ENCODE results near the gene ANKIB1.
"Not testable (repeated sequence)": the region's sequence is repeated elsewhere in the genome, so short reads cannot be mapped to it uniquely, and the experiment has no call there.

ANKIB1 gene

DNA sequence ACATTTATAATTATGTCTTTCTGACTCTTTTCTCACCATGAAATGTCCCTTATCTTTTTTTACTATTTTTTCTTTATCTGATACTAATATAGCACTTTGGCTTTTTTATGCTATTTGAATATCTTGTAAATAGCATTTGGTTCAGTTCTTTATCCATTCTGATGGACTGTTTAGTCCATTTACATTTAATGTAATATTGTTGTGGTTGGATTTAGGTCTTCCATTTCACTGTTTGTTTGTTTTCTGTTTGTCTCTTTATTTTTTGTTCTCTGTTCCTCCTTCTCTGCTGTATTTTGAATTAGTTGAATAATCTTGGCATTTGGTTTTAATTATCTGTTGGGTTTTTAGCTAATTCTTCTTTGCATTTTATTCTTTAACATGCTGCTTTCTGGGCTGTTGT, 89.8 kb downstream of the ANKIB1 start:
- FAIRE-seq: peak; percentile 44

DNA sequence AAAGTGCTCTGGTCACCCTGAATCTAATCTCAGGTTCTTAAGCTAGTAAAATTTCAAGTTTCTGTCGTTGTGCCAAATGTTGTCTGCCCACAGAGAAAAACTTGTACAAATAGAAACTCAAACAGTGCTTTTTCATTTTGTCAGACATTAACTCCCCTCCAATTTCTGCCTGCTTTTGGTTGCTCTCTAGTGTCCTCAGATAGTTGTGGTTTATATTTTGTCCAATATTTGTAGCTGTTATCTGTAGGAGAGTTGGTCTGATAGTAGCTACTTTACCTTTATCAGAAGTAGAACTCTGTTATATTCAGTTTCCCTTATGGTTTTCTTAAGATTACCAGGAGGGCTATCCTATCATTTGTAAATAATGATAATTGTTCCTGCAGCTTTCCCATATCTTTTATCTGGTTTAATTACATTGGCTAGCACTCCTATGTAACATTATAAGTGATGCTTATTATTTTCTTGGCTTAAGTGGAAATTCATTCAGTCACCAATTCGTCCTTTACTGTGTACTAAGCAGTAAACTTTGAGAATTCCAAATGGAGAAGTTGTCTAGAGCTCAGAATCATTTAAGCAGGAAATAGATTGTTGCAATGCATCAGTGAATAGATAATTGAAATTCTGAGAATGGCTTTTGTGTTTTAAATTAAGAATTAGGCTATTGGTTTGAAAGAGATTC, 91.0 kb downstream of the ANKIB1 start:
- no peak for FAIRE-seq

DNA sequence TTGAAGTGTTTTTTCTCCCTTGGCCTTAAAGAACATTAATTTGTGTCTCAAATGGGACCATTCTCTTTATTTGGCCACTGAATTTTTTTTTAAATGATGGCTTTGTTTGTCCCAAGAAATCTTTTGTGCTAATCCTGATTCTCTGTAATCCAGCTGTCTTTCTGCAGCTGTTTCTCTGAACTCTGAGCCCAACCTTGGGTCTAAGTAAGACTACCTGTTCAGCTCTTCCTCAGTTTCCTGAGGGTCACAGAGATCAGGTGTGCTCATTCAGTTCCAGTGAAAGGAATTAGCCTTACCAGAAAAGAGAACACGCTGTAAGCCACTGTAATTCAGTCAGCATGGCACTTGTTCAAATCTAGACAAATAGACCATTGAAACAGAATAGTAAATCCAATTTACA, 94.2 kb downstream of the ANKIB1 start:
- no peak for FAIRE-seq

DNA sequence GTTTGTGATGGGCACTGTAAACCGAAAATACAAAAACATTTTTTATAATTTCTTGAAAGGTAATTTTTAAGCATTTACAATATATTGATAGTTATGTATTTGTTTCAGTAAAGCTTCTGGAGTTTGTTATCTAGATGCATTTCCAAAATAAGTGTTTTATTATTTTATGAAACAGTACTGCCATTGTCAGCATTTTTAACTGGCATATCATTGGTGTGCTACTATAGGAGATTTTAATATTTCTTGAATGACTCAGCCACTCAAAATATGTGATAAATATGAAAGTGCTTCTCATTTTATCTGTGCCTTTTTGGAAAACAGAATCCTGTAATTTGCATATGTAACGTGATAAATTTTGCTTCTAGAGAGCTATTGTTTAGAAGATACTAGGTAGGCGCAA, 97.9 kb downstream of the ANKIB1 start:
- peak; percentile 11 for FAIRE-seq

DNA sequence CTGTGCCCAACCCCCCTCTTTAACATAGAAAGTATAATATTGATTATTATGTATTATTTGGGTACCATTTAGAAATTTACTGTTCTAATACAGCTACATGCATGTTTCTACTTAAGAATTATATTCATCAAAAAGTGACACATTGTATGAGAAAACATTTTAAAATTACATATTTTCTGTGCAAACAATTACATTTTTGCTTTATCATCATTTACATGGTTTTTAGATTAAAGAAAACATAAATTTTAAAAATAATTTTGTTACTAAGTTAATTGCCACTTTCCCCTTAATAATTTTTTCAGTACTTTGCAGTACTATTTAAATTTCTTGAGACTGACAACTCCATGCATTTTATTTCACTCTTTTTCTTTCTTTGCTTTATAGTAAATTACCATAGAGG, 106.2 kb downstream of the ANKIB1 start:
- FAIRE-seq: peak; percentile 25

DNA sequence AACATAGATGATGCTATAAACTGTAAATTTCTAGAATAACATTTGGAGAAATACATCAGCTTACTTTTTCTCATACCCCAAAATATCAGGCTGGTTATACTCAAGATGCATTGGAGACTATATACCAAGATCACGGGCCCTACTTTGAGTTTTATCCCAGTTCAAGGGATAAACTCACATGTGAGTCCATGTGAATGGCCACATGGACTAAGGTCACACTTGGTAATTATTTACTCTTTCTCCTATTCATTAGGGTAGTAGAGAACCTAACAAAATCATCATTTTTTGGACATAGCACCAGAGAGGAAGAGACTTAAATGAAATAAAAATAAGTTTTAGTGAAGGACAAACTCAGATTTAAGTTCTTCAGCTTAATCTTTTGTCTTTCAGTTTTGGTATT, 108.4 kb downstream of the ANKIB1 start:
- FAIRE-seq: no peak

DNA sequence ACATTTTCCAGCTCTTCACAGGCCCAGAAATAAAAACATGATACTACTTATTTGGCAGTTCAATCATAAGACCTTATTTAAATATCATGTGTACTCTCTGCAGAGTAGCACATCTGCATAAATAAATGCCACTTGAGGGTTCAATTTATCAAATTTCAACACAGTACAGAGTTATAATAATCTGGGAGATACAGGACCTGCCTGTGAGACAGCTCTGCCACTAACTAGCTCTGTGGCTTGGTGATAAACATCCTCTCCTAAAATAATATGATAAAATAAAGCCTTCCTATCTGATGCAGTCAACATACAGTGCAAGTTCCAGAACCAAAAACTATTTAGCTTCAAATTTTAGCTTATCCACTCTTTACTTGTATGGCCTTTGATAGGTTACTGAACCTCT, 110.6 kb downstream of the ANKIB1 start:
- no peak for FAIRE-seq

DNA sequence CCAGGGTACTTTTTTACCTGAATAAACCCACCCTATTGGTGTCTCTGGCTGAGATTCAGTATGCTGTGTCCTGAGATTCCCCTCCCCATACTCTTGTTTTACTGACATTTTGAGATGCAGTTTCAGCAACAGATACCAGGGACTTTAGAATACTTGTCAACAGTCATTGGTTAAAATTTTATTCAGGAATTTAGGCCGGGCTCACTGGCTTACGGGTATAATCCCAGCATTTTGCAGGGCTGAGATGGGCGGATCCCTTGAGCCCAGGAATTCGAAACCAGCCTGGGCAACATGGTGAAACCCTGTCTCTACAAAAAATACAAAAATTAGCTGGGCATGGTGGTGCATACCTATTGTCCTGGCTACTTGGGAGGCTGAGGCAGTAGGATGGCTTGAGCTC, 111.5 kb downstream of the ANKIB1 start:
- FAIRE-seq: no peak

DNA sequence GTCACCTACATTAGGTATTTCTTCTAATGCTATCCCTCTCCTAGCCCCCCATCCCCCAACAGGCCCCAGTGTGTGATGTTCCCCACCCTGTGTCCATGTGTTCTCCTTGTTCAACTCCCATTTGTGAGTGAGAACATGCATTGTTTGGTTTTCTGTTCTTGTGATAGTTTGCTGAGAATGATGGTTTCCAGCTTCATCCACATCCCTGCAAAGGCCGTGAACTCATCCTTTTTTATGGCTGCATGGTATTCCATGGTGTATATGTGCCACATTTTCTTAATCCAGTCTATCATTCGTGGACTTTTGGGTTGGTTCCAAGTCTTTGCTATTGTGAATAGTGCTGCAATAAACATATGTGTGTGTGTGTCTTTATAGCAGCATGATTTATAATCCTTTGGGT, 113.4 kb downstream of the ANKIB1 start:
- FAIRE-seq: not testable (repeated sequence)

DNA sequence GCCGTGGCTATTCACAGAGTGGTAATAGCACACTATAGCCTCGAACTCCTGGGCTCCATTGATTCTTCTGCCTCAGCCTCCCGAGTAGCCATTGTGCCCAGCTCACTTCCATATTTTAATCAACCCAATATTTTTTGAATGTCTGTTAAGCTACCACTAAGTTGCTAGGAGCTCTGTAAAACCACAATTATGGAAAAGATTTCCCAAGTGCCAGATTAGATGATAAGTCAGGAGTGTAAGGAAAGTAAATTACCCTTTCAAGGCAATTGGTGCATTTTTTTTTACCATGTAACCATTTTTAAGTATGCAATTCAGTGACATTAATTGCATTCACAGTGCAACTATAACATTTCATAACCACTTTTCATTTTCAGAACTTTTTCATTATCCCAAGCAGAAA, 114.0 kb downstream of the ANKIB1 start:
- no peak for FAIRE-seq

DNA sequence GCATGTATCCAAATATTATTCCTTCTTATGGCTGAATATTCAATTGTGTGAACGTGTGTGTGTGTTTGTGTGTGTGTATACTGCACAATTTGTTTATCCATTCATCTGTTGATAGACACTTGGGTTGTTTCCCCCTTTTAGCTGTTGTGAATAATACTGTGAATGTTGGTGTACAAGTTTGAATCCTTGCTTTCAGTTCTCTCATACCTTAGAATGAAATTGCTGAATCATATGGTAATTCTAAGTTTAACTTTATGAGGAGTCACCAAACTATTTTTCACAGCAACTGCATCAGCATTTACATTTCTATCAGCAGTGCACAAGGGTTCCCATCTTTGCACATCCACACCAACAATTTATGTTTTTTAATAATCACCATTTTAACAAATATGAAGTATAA, 114.6 kb downstream of the ANKIB1 start:
- FAIRE-seq: no peak

DNA sequence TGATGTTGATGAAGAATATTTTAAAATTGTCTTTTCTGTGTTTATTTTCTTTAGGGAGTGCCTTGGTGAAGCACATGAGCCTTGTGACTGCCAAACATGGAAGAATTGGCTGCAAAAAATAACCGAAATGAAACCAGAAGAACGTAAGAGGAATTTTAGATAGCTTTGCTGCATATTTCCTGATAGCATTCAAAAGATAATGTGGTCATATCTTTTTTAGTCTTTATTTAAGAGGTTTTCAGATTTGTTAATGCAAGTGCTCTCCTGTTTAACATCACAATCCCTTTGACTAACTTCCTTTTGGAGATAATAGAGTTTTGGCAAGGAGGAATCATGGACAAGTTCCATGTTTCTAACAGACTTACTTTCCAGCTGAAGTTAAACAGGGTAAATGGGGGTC, 116.4 kb downstream of the ANKIB1 start:
- FAIRE-seq: no peak

DNA sequence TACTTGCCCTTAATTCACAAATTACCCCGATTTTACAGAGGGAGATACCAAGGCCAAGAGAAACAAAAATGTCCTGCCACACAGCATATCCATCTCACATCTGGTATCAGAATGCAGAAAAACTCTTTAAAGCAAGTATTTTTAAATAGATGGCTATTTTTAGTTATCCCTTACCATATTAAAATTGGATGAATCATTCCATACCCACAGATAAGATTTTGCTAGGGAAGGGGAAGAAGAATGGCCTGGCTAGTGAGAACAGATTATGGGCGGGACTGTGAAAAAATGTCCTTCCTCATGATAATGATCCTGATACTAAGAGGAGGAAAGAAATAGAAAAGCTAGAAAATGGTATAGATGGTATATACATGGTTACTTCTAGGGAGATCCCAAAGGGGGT, 121.0 kb downstream of the ANKIB1 start:
- no peak for FAIRE-seq

DNA sequence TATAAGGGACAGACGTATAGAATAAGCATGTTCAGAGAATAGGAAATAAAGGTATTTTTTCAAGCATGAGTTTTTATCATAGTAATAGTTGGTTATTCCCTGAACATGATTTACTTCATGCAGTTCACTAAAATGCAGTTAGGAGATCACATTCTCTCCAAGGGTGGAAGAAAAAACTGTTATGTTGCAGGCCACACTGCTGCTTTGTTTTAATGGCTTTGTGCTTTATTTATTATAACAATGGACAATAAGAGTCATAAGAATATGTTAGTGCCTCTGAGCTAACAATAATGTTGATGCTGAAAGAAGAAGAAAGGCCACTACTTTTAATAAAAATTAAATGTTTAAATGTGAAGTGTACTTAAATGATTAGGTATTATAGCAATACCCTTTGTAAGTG, 123.0 kb downstream of the ANKIB1 start:
- no peak for FAIRE-seq

DNA sequence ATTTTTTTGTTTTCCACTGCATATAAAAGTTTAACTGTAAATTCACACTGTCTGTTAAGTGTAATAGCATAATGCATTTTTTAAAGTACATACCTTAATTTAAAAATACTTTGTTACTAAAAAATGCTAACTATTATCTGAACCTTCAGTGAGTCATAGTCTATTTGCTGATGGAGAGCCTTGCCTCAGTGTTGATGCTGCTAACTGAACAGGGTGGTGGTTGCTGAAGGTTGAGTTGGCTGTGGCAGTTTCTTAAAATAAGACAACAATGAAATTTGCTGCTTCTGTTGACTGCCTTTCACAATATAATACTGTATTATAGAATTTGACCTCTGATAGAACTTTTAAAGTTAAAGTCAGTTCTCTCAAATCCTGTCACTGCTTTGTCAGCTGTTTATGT, 129.2 kb downstream of the ANKIB1 start:
- FAIRE-seq: no peak

DNA sequence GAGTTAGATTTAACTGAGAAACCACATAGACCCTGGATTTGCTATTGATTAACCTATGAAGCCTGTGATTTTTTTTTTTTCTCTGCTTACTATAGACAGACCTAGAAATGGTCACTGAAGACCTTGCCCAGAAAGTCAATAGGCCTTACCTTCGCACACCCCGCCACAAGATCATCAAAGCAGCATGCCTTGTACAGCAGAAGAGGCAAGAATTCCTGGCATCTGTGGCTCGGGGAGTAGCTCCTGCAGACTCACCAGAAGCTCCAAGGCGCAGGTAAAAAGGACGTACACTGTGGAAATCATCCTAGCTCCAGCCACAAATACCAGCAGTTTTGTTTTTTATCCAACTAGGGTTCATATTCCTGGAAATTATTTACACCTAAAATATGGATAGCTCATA, 145.3 kb downstream of the ANKIB1 start:
- FAIRE-seq: no peak

DNA sequence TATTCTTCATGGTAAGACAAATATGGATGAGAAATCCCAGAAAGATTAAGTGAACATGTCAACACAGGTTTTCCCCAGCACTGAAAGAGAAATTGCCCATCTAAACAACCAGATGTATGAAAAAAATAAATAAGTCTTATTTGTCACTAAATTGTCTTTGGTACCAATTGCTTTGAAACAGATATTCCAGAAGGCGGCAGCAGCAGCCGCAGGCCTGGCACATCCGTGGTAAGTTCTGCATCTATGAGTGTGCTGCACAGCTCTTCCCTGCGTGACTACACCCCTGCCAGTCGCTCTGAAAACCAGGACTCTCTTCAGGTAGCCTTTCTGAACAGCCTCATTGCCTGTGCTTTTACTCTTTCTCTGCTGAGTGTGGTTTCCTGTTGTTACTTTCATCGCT, 151.8 kb downstream of the ANKIB1 start:
- FAIRE-seq: no peak

DNA sequence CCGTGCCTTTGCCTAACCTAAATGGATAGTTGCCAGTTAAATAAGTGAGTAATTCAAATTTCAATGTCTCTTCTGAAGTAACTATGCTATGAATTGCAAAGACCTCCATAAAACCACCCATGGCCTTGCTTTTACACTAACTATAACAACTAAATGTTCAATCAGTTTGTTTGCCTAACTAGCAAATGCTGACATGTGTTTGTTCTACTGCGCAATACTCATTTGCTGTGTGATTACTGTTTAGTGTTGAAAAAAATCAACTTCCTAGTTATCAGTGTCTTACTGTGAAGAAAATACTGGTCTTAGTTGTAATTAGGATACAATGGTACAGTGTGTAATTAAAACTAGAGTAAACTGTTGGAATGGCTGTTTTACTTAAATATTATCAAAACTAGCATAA, 154.2 kb downstream of the ANKIB1 start:
- no peak for FAIRE-seq

DNA sequence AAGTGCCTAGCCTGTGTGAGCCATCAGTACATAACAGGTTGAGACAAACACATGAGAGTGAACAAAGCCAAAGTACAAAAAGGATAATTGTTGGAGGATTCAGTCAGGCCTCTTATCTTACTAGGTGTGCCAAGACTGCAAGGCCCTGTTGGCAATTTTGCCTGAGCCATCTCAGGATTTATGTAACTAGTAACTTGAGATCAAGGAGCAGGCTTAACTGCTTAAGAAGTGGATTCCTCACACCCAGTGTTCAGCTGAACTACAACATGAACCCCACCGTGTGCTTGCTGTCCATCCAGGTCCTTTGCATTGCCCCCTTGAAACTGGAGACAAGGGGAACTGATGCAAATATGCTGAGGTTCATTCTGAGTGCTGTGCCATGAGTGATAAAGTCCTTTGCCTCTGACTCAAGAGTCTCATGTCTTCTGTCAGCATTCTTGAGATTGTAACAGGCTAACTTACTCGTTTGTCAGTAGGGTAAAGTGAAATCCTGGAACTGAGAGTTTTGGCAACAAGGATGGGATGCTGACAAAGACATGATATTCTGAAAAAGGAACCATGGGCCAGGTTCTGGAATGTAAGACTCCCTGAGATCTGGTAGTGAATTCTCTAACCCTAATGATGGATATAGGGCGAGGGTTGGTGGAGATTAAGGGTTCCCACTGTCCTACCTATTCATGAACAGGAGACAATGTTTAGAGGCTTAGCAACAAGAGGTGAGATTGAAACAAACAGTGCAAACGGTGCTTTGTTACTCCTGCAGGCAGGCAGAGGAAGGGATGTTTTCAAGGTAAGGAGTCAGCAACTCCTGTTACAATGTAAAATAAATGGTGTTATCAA, 157.4 kb downstream of the ANKIB1 start:
- FAIRE-seq: peak; percentile 23

DNA sequence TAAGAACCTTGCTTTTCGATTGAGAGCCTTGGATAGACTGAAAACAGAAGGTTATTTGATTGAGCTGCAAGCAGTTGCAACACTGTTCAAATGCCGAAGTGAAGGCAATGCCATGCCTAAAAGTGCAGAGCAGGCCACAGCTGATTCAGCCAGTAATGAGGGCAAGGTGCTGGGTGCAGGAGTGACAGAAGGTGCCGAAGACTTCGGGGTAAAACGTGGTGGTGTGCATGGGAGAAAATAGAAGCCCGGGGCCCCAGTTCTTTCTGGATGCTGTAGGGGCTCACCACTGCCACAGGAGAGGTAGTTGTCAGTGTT, 157.9 kb downstream of the ANKIB1 start:
- FAIRE-seq: no peak

DNA sequence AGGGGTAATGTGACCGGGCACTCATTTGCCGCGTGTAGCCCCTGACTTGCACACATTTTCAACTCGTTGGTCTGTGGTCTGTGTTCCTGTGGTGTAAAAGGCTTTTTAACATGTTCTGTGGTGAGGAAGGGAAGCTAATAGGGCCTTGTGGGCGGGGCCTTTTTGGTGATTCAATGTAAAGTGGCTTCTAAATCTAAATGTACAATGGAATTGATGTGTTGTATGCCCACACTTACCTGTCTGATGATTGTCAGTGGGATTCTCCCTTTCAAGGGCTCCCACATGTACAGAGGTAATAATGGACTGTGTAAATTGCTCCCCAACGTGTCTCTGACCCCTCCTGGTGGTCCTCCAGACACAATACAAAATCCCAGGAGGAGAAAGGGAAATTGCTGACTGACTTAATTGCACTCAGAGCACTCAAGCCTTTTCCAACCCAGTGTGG, 158.4 kb downstream of the ANKIB1 start:
- no peak for FAIRE-seq

DNA sequence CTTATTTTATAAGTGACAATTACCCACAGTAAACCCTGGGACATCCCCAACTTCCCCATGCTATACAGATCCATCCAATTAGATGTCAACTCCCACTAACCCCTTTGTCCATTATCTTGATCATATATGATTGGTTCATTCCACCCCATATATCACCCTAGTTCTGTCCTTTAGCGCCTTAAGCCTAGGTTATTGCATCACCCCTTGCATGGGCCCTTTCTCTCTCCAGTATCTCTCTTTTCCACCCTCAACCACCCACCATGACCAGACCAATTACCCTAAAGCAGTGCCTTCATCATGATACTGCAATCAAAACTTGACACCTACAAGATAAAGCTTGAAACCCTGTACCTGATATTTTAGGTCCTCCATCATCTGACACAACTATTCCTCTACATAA, 163.6 kb downstream of the ANKIB1 start:
- no peak for FAIRE-seq

DNA sequence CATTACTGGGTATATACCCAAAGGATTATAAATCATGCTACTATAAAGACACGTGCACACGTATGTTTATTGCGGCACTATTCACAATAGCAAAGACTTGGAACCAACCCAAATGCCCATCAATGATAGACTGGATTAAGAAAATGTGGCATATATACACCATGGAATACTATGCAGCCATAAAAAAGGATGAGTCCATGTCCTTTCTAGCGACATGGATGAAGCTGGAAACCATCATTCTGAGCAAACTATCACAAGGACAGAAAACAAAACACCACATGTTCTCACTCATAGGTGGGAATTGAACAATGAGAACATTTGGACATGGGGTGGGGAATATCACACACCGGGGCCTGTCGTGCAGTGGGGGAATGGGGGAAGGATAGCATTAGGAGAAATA, 164.4 kb downstream of the ANKIB1 start:
- not testable (repeated sequence) for FAIRE-seq

DNA sequence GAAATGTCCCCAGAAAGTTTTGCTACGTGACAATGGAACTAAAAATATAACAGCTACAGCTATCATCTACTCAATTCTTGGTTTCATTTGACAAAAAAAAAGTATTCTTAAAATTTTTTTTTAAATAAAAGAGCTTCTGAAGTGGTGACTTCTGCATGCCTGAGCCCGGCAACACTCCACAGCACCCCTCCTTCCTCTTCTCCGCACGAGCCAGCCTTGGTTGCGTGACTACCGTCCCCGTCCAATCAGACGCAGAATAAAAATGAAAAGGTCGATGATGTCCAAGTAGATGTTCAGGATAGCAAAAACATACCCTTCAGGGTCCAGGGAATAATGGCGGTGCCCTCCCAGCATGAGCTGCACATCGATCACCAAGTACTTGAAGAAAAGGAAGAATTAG, 167.0 kb downstream of the ANKIB1 start:
- no peak for FAIRE-seq

DNA sequence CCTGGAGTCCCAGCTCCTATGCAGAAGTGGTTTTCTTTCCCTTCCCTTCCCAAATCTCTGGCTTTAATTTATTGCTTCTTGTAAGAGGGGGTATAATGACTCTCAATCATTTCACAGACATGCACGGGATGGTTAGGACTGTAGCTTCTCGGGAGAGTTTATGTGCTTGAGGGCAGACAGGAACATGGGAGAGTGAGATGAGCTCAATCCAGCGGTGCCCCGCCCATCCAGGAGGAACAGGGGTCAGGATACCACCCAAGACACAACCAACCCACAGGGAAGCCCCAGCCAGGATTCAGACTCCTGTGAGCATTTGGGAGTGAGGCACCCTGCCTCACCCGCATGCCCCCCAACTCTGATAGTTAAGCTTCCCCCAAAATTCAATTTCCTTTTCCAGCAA, 167.8 kb downstream of the ANKIB1 start:
- FAIRE-seq: no peak

Data from G401.6 (cell line).